ENCODE results near the gene ARSI. TPM values are rescaled to one million over a fixed set of nuclear protein-coding genes. Genes with fewer than 3 reads are reported as not detected.

ARSI gene
- total and polyA plus RNA-seq, 2 of the 4 experiments (the other 2 are of a cell fraction) = 14.8 to 15.2 TPM

GRCh38 chr5:150302301-150303069, at the start of gene ARSI (continued):
- TF ChIP-seq MXI1 (IDR thresholded peaks at IDR 0.05; ENCODE audit: borderline replicate concordance, low read depth, low read length) (no peak), SMC3 (IDR thresholded peaks at IDR 0.05; ENCODE audit: low read depth, low read length) (peak; percentile 20; the same call in 1 of the 2 replicates), POLR2A (IDR thresholded peaks at IDR 0.05; ENCODE audit: low read depth, low read length) (no peak), RFX5 (IDR thresholded peaks at IDR 0.05; ENCODE audit: low read depth, low read length) (no peak), MAFK (IDR thresholded peaks at IDR 0.05; ENCODE audit: low read depth, low read length) (no peak)
